Nephron (organoid): ENCODE measurements around the gene IL22RA2.

Experiments
- H3K27ac Mint-ChIP-seq, 3 experiments: 2 replicates each; pipeline ENCODE4 v1.8.0; 2020; ENCODE audit warnings: mixed read lengths in 3 of 3, mild to moderate bottlenecking in 2 of 3, moderate library complexity in 1 of 3
- H3K27me3 Mint-ChIP-seq: 2 replicates; pipeline ENCODE4 v1.8.0; 2021; ENCODE audit warnings: low read depth, mild to moderate bottlenecking, moderate library complexity, mixed read lengths
- H3K36me3 Mint-ChIP-seq: 2 replicates; pipeline ENCODE4 v1.8.0; 2020; ENCODE audit warnings: low read depth, mixed read lengths
- H3K4me1 Mint-ChIP-seq: 2 replicates; pipeline ENCODE4 v1.8.0; 2020; ENCODE audit warnings: mixed read lengths
- H3K4me3 Mint-ChIP-seq, 3 experiments: 2 replicates each; pipeline ENCODE4 v1.8.0; 2020; ENCODE audit warnings: mild to moderate bottlenecking in 3 of 3, mixed read lengths in 3 of 3, moderate library complexity in 2 of 3
- H3K9me3 Mint-ChIP-seq: 2 replicates; pipeline ENCODE4 v1.8.0; 2020; ENCODE audit warnings: mixed read lengths
- TF ChIP-seq, protein P1 (sequence below), 3 experiments: fragments of 200-600 bp; sonication (generic); IDR thresholded peaks; one replicate each; pipeline ENCODE4 v1.5.0; 2021; ENCODE audit warnings: antibody characterized with exemption in 3 of 3; ENCODE audit not compliant: unreplicated experiment in 3 of 3

IL22RA2 gene

DNA sequence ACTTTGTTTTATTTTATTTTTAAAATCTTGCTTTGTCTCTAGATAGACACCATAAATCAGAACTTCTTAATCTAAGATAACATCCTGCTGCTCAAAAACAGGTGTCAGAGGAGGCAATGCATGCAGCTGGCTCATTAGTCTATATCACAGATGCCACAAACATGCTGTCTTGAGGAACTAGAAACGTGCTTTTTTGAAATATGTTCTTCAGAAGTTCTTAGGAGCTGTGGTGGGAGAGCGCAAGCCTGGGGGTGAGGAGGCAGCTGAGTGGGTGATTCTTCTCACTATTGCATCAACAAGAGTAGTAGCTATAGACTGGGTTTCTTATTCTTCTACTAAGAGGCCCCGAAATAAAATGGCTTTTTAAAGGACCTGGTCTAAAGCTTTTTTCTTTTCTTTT is 23.4 kb downstream of the IL22RA2 start:
- Mint-ChIP-seq H3K36me3 (no peaks in the 10 kb centered on the region), H3K4me1 (no peaks in the 10 kb centered on the region), H3K27ac (no peak overlapping the region), H3K27me3 (no peaks in the 10 kb centered on the region), H3K9me3 (peaks cover 16% of the 10 kb centered on the region), H3K4me3 (no peak overlapping the region)
- TF ChIP-seq, protein P1, sequence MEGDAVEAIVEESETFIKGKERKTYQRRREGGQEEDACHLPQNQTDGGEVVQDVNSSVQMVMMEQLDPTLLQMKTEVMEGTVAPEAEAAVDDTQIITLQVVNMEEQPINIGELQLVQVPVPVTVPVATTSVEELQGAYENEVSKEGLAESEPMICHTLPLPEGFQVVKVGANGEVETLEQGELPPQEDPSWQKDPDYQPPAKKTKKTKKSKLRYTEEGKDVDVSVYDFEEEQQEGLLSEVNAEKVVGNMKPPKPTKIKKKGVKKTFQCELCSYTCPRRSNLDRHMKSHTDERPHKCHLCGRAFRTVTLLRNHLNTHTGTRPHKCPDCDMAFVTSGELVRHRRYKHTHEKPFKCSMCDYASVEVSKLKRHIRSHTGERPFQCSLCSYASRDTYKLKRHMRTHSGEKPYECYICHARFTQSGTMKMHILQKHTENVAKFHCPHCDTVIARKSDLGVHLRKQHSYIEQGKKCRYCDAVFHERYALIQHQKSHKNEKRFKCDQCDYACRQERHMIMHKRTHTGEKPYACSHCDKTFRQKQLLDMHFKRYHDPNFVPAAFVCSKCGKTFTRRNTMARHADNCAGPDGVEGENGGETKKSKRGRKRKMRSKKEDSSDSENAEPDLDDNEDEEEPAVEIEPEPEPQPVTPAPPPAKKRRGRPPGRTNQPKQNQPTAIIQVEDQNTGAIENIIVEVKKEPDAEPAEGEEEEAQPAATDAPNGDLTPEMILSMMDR (IDR thresholded peaks at IDR 0.05; ENCODE audit: unreplicated experiment in 3 of 3) = no peak

- no peaks in the 10 kb centered on the region for H3K36me3 Mint-ChIP-seq
- peaks cover 16% of the 10 kb centered on the region for H3K9me3 Mint-ChIP-seq
- H3K27ac Mint-ChIP-seq = no peak overlapping the region
- TF ChIP-seq, protein P1 (IDR thresholded peaks at IDR 0.05; ENCODE audit: unreplicated experiment in 3 of 3) = no peak
- H3K4me3 Mint-ChIP-seq = no peak overlapping the region
- no peaks in the 10 kb centered on the region for H3K27me3 Mint-ChIP-seq
- no peaks in the 10 kb centered on the region for H3K4me1 Mint-ChIP-seq
These were observed 24.4 kb downstream of the IL22RA2 start for GRCh38 chr6:137149035-137149393.

- H3K27me3 Mint-ChIP-seq = no peaks in the 10 kb centered on the region
- no peak overlapping the region for H3K27ac Mint-ChIP-seq
- H3K36me3 Mint-ChIP-seq = no peaks in the 10 kb centered on the region
- H3K4me3 Mint-ChIP-seq = no peak overlapping the region
- TF ChIP-seq, protein P1 (IDR thresholded peaks at IDR 0.05; ENCODE audit: unreplicated experiment in 3 of 3) = no peak
- peaks cover 14% of the 10 kb centered on the region for H3K9me3 Mint-ChIP-seq
- H3K4me1 Mint-ChIP-seq = no peaks in the 10 kb centered on the region
These were observed 25.0 kb downstream of the IL22RA2 start for GRCh38 chr6:137148306-137149034.

- H3K27me3 Mint-ChIP-seq = no peaks in the 10 kb centered on the region
These were observed 26.2 kb downstream of the IL22RA2 start for GRCh38 chr6:137147195-137147594.

DNA sequence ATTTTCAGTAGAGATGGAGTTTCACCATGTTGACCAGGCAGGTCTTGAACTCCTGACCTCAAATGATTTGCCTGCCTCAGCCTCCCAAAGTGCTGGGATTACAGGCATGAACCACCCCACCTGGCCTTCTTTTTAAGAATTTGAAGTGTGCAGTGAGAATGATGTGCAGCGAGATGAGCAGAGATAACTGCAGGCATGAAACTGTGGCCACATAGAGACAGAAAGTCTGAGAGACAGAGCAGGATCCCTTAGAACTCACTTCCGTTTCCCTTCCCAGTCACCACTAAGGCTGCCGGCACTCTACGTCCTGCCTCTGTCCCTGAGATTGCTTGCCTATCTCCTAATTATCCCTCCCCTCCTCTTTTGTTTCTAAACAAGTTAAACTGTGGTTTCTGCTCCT is 27.2 kb downstream of the IL22RA2 start:
- H3K9me3 Mint-ChIP-seq = peaks cover 4% of the 10 kb centered on the region
- no peak overlapping the region for H3K27ac Mint-ChIP-seq
- no peaks in the 10 kb centered on the region for H3K27me3 Mint-ChIP-seq
- TF ChIP-seq, protein P1 (IDR thresholded peaks at IDR 0.05; ENCODE audit: unreplicated experiment in 3 of 3) = no peak
- H3K36me3 Mint-ChIP-seq = no peaks in the 10 kb centered on the region
- H3K4me3 Mint-ChIP-seq = no peak overlapping the region
- no peaks in the 10 kb centered on the region for H3K4me1 Mint-ChIP-seq

More at GRCh38 chr6:137147195-137147594, 26.2 kb downstream of the IL22RA2 start:
- Mint-ChIP-seq H3K9me3 (peaks cover 6% of the 10 kb centered on the region), H3K36me3 (no peaks in the 10 kb centered on the region), H3K4me3 (no peak overlapping the region), H3K27ac (no peak overlapping the region), H3K4me1 (no peaks in the 10 kb centered on the region)
- TF ChIP-seq, protein P1 (IDR thresholded peaks at IDR 0.05; ENCODE audit: unreplicated experiment in 3 of 3) = no peak

GRCh38 chr6:137145421-137145820 is 28.0 kb downstream of the IL22RA2 start:
- TF ChIP-seq, protein P1 (IDR thresholded peaks at IDR 0.05; ENCODE audit: unreplicated experiment in 3 of 3) = no peak
- Mint-ChIP-seq H3K9me3 (no peaks in the 10 kb centered on the region), H3K4me3 (no peak overlapping the region), H3K27ac (no peak overlapping the region), H3K27me3 (no peaks in the 10 kb centered on the region), H3K36me3 (no peaks in the 10 kb centered on the region), H3K4me1 (no peaks in the 10 kb centered on the region)
